Measurements from ENCODE around the gene ANKRD6.

The ANKRD6 gene

GRCh38 chr6:89471287-89471867 lies 38.4 kb downstream of the ANKRD6 start:
- DNase-seq (ENCODE audit: low read depth in 2 of 2): no peak

DNA sequence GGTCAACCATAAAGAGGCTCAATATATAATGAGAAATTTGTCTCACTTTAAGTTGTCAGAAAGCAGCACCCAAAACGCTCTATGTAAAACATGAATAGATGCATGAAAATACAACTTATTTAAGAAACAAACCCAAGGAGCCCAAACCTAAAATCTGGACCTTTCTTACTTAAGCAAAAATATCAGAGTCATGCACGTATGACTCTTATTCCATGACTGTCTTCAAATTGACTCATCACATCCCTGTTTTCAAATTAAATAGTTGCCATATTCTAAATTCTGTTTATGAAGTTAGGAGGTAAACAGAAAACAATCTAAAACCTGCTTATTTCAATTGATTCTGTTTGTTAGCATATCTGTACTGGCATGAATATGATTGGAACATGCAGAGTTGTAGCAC lies 42.1 kb downstream of the ANKRD6 start:
- no peak for DNase-seq (ENCODE audit: low read depth in 2 of 2)

GRCh38 chr6:89475634-89476033 lies 42.7 kb downstream of the ANKRD6 start:
- no peak for DNase-seq (ENCODE audit: low read depth in 2 of 2)

GRCh38 chr6:89479897-89480296 lies 46.9 kb downstream of the ANKRD6 start:
- DNase-seq (ENCODE audit: low read depth in 2 of 2): no peak

GRCh38 chr6:89481695-89482094 lies 48.7 kb downstream of the ANKRD6 start:
- no peak for DNase-seq (ENCODE audit: low read depth in 2 of 2)

DNA sequence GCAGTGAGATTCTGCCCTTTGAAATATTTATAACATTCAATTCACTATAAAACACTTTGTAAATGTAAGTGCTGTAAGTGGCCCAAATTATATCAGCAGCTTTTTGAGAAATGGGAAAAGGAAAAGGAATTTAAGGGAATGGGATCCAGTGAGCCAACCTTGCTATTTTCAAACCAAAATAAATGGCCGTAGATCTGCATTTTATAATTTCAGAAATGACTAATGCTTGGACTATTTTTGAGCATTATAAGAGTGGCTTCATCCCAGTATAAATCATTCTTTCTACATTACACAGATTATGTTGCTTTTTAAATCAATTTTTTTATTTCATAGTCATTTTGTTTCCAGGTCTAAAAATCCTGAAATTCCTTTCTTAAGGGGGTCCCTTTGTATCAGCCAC lies 49.2 kb downstream of the ANKRD6 start:
- no peak for DNase-seq (ENCODE audit: low read depth in 2 of 2)

DNA sequence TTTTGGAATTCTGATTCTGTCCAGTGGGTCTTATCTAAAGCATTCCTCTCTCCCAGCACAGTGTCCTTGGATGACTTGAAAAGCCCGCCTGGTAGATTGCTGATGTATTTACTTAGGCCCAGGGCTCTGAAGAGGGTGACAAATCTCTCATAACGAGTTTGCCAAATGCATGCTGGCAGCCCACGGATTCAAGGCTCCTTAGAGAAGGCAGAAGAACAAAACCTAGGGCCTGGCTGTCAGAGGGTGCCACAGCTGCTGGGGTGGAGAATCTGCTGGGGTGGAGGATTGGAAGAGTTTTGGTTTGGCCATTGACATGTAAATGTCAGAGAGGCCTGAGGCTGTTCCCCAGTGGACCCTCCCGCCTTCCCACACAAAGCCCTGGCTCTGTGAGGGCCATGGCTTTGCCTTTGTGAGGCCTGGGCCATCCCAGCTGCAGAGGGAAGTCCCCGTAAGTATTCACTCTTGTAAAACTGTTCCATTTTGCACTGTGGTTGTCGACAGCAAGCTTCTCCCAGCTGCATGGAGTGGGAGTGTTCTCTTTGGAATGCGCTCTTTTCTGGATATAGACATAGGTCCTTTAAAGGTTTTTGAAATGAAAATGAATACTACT lies 50.3 kb downstream of the ANKRD6 start:
- no peak for DNase-seq (ENCODE audit: low read depth in 2 of 2)

DNA sequence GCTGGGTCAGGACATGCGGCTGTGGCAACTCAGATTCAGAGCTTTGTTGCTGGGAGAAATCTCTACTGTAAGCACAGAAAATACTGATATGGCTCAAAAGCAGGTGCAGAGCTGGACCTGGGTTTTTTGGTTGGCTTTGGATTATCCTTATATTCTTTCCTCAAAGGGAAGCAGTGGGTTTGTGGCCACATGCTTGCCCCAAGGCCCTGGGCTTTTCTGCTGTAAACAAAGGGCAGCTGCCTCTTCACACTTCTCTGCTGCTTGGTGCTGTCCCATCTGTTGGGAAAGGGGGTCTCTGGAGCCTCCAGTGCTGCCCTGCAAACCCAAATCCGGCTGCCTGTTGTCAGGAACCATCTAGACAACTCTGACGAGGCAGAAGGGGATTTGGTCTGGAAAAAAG lies 52.4 kb downstream of the ANKRD6 start:
- DNase-seq (ENCODE audit: low read depth in 2 of 2): no peak

DNA sequence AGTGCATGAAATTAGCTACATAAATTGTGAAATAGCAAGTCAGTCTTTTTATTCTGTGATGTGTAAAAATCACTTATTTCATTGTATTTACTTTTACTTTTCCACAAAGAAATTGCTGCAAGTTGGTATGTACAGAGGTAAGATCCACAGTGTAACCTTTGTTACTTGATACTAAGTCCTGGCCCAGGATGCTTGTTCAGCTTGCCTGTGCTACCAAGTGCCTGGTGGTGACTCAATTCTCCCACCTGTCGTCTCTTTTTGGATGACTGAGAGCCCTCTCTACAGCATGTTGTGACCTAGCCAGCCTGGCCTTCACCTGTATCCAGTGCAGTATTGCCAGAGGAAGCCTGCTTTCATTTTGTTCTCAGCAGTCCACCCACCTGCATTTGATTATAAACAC lies 54.9 kb downstream of the ANKRD6 start:
- no peak for DNase-seq (ENCODE audit: low read depth in 2 of 2)

GRCh38 chr6:89488438-89488837 lies 55.5 kb downstream of the ANKRD6 start:
- no peak for DNase-seq (ENCODE audit: low read depth in 2 of 2)

DNA sequence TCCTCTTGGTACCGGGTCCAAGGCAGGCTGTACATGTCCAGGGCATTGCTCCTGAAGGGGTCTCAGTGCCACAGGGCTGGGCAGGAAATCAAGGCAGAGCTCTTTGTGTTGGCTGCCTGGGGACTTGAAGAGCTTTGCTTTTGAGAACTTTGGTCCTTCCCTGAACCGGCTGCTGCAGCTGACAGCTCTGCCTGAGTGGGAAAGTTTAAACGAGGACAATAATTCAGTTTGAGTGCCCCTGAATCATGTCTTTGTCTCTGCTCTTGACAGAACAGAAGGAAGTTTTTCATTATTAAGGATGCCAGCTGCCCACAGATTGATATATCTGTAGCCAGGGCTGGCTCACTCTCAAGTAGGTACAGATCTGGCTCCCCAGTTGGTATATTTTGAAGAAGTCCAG lies 56.1 kb downstream of the ANKRD6 start:
- DNase-seq (ENCODE audit: low read depth in 2 of 2): no peak

DNA sequence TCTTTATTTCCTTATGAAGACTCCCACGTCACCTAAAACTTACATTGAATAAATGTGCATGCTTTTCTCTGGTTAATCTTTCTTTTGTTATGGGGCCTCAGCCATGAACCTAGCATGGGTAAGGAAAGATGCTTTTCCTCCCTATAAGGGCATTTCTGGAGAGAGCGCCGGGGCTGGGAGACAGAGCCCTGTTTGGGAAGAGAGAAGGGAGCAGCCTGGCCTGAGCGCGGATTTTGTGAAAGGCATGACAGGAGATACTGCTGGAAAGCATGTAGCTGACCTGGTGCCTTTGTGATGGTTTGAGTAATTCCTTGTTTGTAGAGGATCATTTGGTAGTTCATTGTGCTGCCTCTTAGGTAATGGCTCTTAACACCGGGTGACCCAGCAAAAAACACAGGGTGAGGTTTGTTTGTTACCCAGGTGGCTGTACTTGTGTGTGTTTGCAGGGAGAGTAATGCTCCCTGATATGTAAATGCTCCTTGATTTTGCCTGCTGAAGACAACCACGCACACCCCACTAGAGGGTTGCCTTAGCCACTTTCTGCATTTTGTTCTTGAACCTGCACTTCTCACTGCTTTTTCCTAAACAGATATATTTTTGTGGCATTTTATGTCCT lies 59.2 kb downstream of the ANKRD6 start:
- no peak for DNase-seq (ENCODE audit: low read depth in 2 of 2)

DNA sequence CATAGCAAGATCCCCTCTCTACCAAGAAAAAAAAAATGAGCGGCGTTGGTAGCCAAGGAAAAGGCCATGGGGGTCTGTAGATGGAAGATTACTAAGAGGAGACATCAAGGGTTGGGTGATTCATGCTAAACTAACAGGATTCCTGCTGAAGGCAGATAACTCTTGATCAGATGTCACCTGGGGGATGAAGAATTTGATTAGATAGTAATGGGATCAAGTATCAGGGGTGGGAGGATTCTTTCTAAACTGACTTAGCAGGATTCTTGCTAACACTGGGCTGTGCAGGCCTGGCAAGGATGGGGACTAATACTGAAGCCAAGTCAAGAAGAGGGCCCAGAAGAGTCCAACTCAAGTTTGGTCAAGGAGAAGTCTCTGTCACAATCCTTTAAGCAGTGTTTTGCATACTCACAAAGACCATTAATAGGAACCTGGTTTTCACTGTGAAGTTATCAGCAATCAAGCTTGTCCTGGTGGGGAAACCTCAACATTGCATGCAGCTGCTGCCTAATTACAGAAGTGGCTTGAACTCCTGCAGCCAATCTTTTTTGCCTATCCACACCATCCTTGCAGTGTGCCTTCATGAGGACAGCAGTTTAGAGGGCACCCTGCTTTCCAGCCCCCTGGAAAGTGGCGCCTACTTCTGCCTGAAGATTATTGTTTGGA lies 61.3 kb downstream of the ANKRD6 start:
- DNase-seq (ENCODE audit: low read depth in 2 of 2): no peak

DNA sequence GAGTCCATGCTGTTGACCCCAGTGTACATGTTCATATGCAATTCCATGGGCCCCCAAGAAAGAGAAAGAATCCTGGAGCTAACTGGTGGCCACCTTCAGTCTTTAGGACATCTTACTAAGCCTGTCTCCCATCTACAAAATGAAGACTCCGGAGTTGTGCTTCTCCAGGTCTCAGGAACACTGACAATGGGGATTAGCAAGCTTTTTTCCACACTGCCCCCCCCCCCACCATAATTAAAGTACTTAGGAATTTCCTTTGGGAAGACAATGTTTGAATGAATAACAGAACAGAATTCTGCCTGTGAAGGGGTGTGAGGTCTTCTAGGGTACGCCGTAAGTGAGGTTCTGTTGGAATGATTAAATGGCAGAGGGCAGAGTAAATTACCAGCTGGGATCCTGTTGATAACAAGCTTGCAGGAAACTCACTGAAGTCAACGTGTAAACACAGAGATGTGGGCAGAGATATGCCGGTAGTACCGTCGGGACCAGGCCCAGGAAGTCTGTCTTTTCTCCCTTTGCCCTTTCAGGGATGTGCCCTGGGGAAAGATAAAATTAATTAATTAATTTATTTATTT lies 63.1 kb downstream of the ANKRD6 start:
- no peak for DNase-seq (ENCODE audit: low read depth in 2 of 2)

GRCh38 chr6:89500611-89501010 lies 67.7 kb downstream of the ANKRD6 start:
- no peak for DNase-seq (ENCODE audit: low read depth in 2 of 2)

DNA sequence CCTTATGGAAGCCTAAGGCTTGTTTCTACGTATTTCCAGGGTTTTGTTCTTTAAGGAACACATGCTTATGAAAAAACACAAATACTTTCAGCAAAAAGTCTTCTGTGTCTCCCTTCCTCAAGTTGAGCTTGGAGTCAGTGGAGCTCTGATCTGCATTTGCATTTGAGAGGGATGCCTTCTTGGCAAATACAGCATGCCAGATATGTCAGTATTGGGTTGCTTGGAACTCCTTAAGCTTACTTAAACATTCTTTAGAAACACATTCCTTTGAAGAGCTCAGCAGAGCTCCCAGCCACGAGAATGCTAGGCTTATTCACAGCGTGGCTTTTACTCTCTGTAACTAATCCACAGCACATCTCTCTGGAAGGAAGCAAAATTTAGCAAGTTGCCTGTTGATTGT lies 68.3 kb downstream of the ANKRD6 start:
- DNase-seq (ENCODE audit: low read depth in 2 of 2): no peak

DNA sequence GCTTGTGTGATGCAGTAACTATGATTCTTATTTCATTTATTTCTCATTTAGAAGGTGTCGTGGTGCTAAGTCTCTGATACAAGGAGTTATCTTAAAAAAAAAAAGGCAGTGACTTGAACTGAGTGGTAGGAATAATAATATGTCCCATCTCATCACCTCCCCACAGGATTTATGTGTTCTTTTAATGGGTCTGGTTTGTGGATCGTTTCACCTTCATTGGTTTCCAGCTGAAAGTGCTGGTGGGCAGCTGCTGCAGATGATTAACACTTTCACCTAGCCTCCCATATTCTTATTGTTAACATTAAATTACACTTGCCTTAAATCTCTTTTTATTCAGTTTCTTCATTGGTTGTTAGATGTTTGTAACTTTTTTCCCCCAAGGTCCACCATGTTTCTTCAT lies 68.8 kb downstream of the ANKRD6 start:
- DNase-seq (ENCODE audit: low read depth in 2 of 2): no peak

- no peak for DNase-seq (ENCODE audit: low read depth in 2 of 2)
Observed at GRCh38 chr6:89503641-89504040, 70.7 kb downstream of the ANKRD6 start.

- DNase-seq (ENCODE audit: low read depth in 2 of 2): no peak
Observed at GRCh38 chr6:89505847-89506246, 72.9 kb downstream of the ANKRD6 start.

- no peak for DNase-seq (ENCODE audit: low read depth in 2 of 2)
Observed at GRCh38 chr6:89506716-89507617, 74.0 kb downstream of the ANKRD6 start.

GRCh38 chr6:89508755-89509563 lies 76.0 kb downstream of the ANKRD6 start:
- no peak for DNase-seq (ENCODE audit: low read depth in 2 of 2)
